GM12878 (cell line): ENCODE measurements around the gene CFAP65. TPM values are rescaled to one million over a fixed set of nuclear protein-coding genes. Genes with fewer than 3 reads are reported as not detected.

ENCODE experiments used
- ATAC-seq: fragments of 200-7000 bp; cut with Tn5 transposase; 3 replicates; pipeline ENCODE4 v1.9.1; 2020; ENCODE audit warnings: mild to moderate bottlenecking, moderate library complexity
- BruUV-seq: library from RNA; stranded (reverse); fragments of 400-500 nt; replicated peaks from 2 replicates; lab custom pipeline; 2021; lab: Mats Ljungman, UMichigan
- CTCF ChIA-PET: fragments of 300-600 bp; sonication (Branson Sonifier 250); formaldehyde crosslinking; extraction: SDS; loops from one replicate; lab custom pipeline; 2021; ENCODE audit warnings: inconsistent platforms; lab: Yijun Ruan, JAX
- POLR2A ChIA-PET: fragments of 350-600 bp; formaldehyde crosslinking; extraction: SDS; loops from one replicate; lab custom pipeline; 2021; ENCODE audit warnings: inconsistent platforms; lab: Charles Lee
- RAD21 ChIA-PET: fragments of 300-600 bp; sonication (Branson Sonifier 250); formaldehyde crosslinking; loops from one replicate; lab custom pipeline; 2023; ENCODE audit warnings: antibody characterized with exemption; ENCODE audit not compliant: unreplicated experiment; lab: Charles Lee
- SMC1A ChIA-PET: fragments of 300-600 bp; sonication (Branson Sonifier 250); formaldehyde crosslinking; loops from one replicate; lab custom pipeline; 2023; ENCODE audit not compliant: unreplicated experiment, uncharacterized antibody; lab: Charles Lee
- DNase-seq: peaks from one replicate; pipeline ENCODE4 v3.0.0-alpha.2; 2011; ENCODE audit warnings: low read depth, low spot score
- FAIRE-seq: peaks from 3 replicates; lab custom pipeline; 2011; peaks lifted over from hg19 to GRCh38; lab: Jason Lieb, UNC
- H2AFZ ChIP-seq: 2 replicates; pipeline ENCODE4 v1.6.0; 2011; ENCODE audit warnings: low read depth, low read length, control low read depth; ENCODE audit not compliant: control insufficient read depth
- H3K27ac ChIP-seq: 2 replicates; pipeline ENCODE4 v1.5.1; 2011; ENCODE audit warnings: control low read depth; ENCODE audit not compliant: control insufficient read depth, insufficient read depth
- H3K27me3 ChIP-seq, 2 experiments: replicated peaks in 1 of 2; 2 replicates each; pipeline versions ENCODE4 v1.6.0 to v1.6.1; 2011; ENCODE audit warnings: low read length in 1 of 2; ENCODE audit not compliant: control insufficient read depth in 2 of 2, insufficient read depth in 2 of 2
- H3K36me3 ChIP-seq, 2 experiments: 2 replicates each; pipeline ENCODE4 v1.5.1; 2011; ENCODE audit warnings: low read length in 1 of 2; ENCODE audit not compliant: control insufficient read depth in 2 of 2, insufficient read depth in 2 of 2
- H3K4me1 ChIP-seq: 2 replicates; pipeline ENCODE4 v1.6.1; 2011; ENCODE audit warnings: mild to moderate bottlenecking, low read length, moderate library complexity, mixed read lengths; ENCODE audit not compliant: control insufficient read depth, insufficient read depth
- H3K4me2 ChIP-seq: 2 replicates; pipeline ENCODE4 v1.6.0; 2011; ENCODE audit warnings: control low read depth; ENCODE audit not compliant: control insufficient read depth, insufficient read depth
- H3K4me3 ChIP-seq: fragments of 200-600 bp; sonication (generic); 2 replicates; pipeline ENCODE4 v1.5.1; 2016
- H3K79me2 ChIP-seq: 2 replicates; pipeline ENCODE4 v1.6.0; 2011; ENCODE audit warnings: low read length; ENCODE audit not compliant: control insufficient read depth, insufficient read depth
- H3K9ac ChIP-seq: 2 replicates; pipeline ENCODE4 v1.8.0; 2011; ENCODE audit warnings: low read length, control low read depth, mixed read lengths; ENCODE audit not compliant: control insufficient read depth, insufficient read depth
- H3K9me3 ChIP-seq: replicated peaks from 3 replicates; pipeline ENCODE4 v1.5.1; 2011; ENCODE audit warnings: mild to moderate bottlenecking, low read length; ENCODE audit not compliant: control insufficient read depth, insufficient read depth
- H4K20me1 ChIP-seq: 2 replicates; pipeline ENCODE4 v1.6.0; 2011; ENCODE audit not compliant: control insufficient read depth, insufficient read depth
- CTCF ChIP-seq, 3 experiments: IDR thresholded peaks in 2 of 3; conservative IDR thresholded peaks in 1 of 3; 2 replicates each; pipeline ENCODE4 v1.5.1; 2011; ENCODE audit warnings: low read depth in 3 of 3, low read length in 3 of 3, mild to moderate bottlenecking in 3 of 3, control low read depth in 2 of 3, moderate library complexity in 2 of 3, inconsistent platforms in 1 of 3, mixed read lengths in 1 of 3; ENCODE audit not compliant: control insufficient read depth in 2 of 3, insufficient read depth in 1 of 3; ENCODE audit errors: extremely low read depth in 1 of 3
- FOS ChIP-seq: IDR thresholded peaks from 3 replicates; pipeline ENCODE4 v1.6.1; 2011; ENCODE audit warnings: borderline replicate concordance; ENCODE audit not compliant: insufficient read length; ENCODE audit errors: extremely low read depth
- FOXM1 ChIP-seq: IDR thresholded peaks from 2 replicates; pipeline ENCODE4 v1.6.1; 2012; ENCODE audit warnings: low read depth, mild to moderate bottlenecking, inconsistent platforms, low read length, moderate library complexity
- IRF3 ChIP-seq: fragments of 450-650 bp; IDR thresholded peaks from 2 replicates; pipeline ENCODE4 v1.6.1; 2014; ENCODE audit warnings: mild to moderate bottlenecking
- NFYA ChIP-seq: IDR thresholded peaks from 2 replicates; pipeline ENCODE4 v1.6.1; 2011; ENCODE audit warnings: low read depth, mild to moderate bottlenecking, low read length, improper control_type of control experiment, borderline replicate concordance
- PAX5 ChIP-seq: IDR thresholded peaks from 2 replicates; pipeline ENCODE4 v1.6.1; 2011; ENCODE audit warnings: low read depth, low read length, borderline replicate concordance
- RAD21 ChIP-seq: IDR thresholded peaks from 2 replicates; pipeline ENCODE4 v1.6.1; 2011; ENCODE audit warnings: mild to moderate bottlenecking, low read depth, low read length, moderate library complexity; ENCODE audit not compliant: insufficient read depth
- SMC3 ChIP-seq: IDR thresholded peaks from 2 replicates; pipeline ENCODE4 v1.6.1; 2011; ENCODE audit warnings: low read length, improper control_type of control experiment, borderline replicate concordance
- STAT1 ChIP-seq: fragments of 450-650 bp; conservative IDR thresholded peaks from 2 replicates; pipeline ENCODE4 v1.6.1; 2014; ENCODE audit warnings: antibody characterized with exemption, mild to moderate bottlenecking
- YY1 ChIP-seq: IDR thresholded peaks from 2 replicates; pipeline ENCODE4 v1.6.1; 2011; ENCODE audit warnings: low read depth, mild to moderate bottlenecking, low read length
- ZBTB40 ChIP-seq: fragments of 450-650 bp; IDR thresholded peaks from 2 replicates; pipeline ENCODE4 v1.6.1; 2016; ENCODE audit warnings: mild to moderate bottlenecking, moderate library complexity, borderline replicate concordance
- ZNF687 ChIP-seq: fragments of 450-650 bp; IDR thresholded peaks from 2 replicates; pipeline ENCODE4 v1.6.1; 2017; ENCODE audit warnings: mild to moderate bottlenecking, moderate library complexity
- WGBS: methylation state at CpG from one replicate; pipeline ENCODE4 v1.1.6; 2016; ENCODE audit warnings: low lambda C conversion rate; ENCODE audit not compliant: insufficient replicate concordance, insufficient coverage; ENCODE audit errors: missing lambda C conversion rate; 5-methylcytosine and 5-hydroxymethylcytosine counted together
- in situ Hi-C: fragments of 300-500 bp; cut with MboI; formaldehyde crosslinking; loops from 9 replicates; pipeline ENCODE4 v1.14.3; 2018; ENCODE audit warnings: mixed read lengths
- intact Hi-C: fragments of 100-400 bp; cut with micrococcal nuclease; formaldehyde crosslinking; loops from one replicate; pipeline ENCODE4 v1.14.2; 2022; ENCODE audit not compliant: unreplicated experiment
- polyA plus RNA-seq, 11 experiments: library from polyadenylated mRNA; depleted of rRNA in 4 of 11; unstranded in 6 of 11; stranded (reverse) in 5 of 11; fragments of >200 nt; fragmentation: Nextera tagmentation in 4 of 11; fragmentation: Illumina TruSeq in 1 of 11; extraction: Ambion mirVana in 4 of 11; extraction: Trizol in 1 of 11; gene quantifications; 1 replicate in 1 of 11; 2 replicates in 10 of 11; pipeline versions ENCODE4 v1.2.1 to v1.2.3, GENCODE V29; 2011 to 2016; ENCODE audit warnings: inconsistent platforms in 2 of 11, missing spikeins in 2 of 11, low read depth in 1 of 11
- total RNA-seq, 4 experiments: library from RNA; depleted of rRNA in 3 of 4; stranded (reverse); fragments of >200 nt in 3 of 4; fragmentation: Illumina TruSeq in 1 of 4; extraction: Trizol in 1 of 4; gene quantifications; 2 replicates each; pipeline versions ENCODE4 v1.2.1 to v1.2.3, GENCODE V29; 2013 to 2021

The CFAP65 gene
- total and polyA plus RNA-seq, 10 of the 15 experiments (the other 5 are each of a cell fraction or from before 2014, with no cell fraction given), result not detected

- Histone ChIP-seq H3K4me1 (no peaks in the 10 kb centered on the region), H2AFZ (no peak overlapping the region), H3K9ac (no peak overlapping the region), H3K9me3 (no peaks in the 10 kb centered on the region), H3K4me3 (no peak overlapping the region), H3K36me3 (no peaks in the 10 kb centered on the region), H3K27ac (no peak overlapping the region), H4K20me1 (no peaks in the 10 kb centered on the region), H3K4me2 (no peak overlapping the region), H3K79me2 (no peaks in the 10 kb centered on the region), H3K27me3 (no peaks in the 10 kb centered on the region; a peak in 2 of 4 replicates)
- intact Hi-C loops (loop anchor here (1.0 kb wide), 2 partner anchors 90 to 126 kb away; no protein-coding TSS in a partner anchor), in situ Hi-C loops (no loop called here)
- SMC1A ChIA-PET, result interaction anchor here (0.7 to 2.5 kb wide), 6 partner anchors 44 to 128 kb away, joined by 3 to 21 read pairs (median 8); no protein-coding TSS in a partner anchor
- CTCF ChIA-PET, result interaction anchor here (0.6 to 6.6 kb wide), 48 partner anchors 9 to 265 kb away, joined by 3 to 100 read pairs (median 4); partner anchors contain the start of genes DNAJB2 and IHH
- RAD21 ChIA-PET, result interaction anchor here (0.6 to 3.1 kb wide), 14 partner anchors 11 to 153 kb away, joined by 3 to 41 read pairs (median 4); no protein-coding TSS in a partner anchor
- BruUV-seq, result no TSS peak
- peak; percentile 97 for ATAC-seq
- whole genome bisulfite sequencing, result 33% methylated on average over 9 of the region's 9 CpGs
- POLR2A ChIA-PET, result no interaction called here
- peak; percentile 82 for TF ChIP-seq RAD21
- no peak for TF ChIP-seq FOXM1
- TF ChIP-seq SMC3, result peak; percentile 80
- TF ChIP-seq STAT1, result no peak
- TF ChIP-seq YY1, result peak; percentile 37; the same call in 1 of the 2 replicates
- 0 out of 2 replicates have a peak, but pooled peaks have one; percentile 60 for TF ChIP-seq PAX5
- TF ChIP-seq NFYA, result no peak
- TF ChIP-seq FOS, result no peak
- no peak for TF ChIP-seq ZBTB40
- peak; percentile 92 to 98 (median 93) for TF ChIP-seq CTCF (IDR thresholded peaks at IDR 0.05 in 2 of 3, conservative IDR thresholded peaks at IDR 0.05 in 1 of 3; ENCODE audit: control insufficient read depth in 2 of 3, extremely low read depth in 1 of 3, insufficient read depth in 1 of 3, low read depth in 3 of 3, low read length in 3 of 3)
- no peak for TF ChIP-seq ZNF687
- no peak for TF ChIP-seq IRF3
- FAIRE-seq, result peak; percentile 93
- no peak for DNase-seq
These were observed 11.5 kb downstream of the CFAP65 start for GRCh38 chr2:219029829-219030165.
